Suprapubic skin (tissue), 4 donors: ENCODE results near the gene PCF11. TPM values are rescaled to one million over a fixed set of nuclear protein-coding genes. Genes with fewer than 3 reads are reported as not detected.

ENCODE experiments used
- DNase-seq, 2 donors: peaks; one replicate each; pipeline ENCODE4 v3.0.0-alpha.2; 2019; ENCODE audit warnings: low spot score in 2 of 2
- H3K27ac ChIP-seq: fragments of 200-600 bp; sonication (generic); one replicate; pipeline ENCODE4 v1.5.1; 2019
- H3K27me3 ChIP-seq: fragments of 200-600 bp; sonication (generic); one replicate; pipeline ENCODE4 v1.5.1; 2019
- H3K36me3 ChIP-seq: fragments of 200-600 bp; sonication (generic); one replicate; pipeline ENCODE4 v1.5.1; 2019
- H3K4me1 ChIP-seq: fragments of 200-600 bp; sonication (generic); one replicate; pipeline ENCODE4 v1.5.1; 2019
- H3K4me3 ChIP-seq: fragments of 200-600 bp; sonication (generic); one replicate; pipeline ENCODE4 v1.5.1; 2019; ENCODE audit warnings: mild to moderate bottlenecking
- H3K9me3 ChIP-seq: fragments of 200-600 bp; sonication (generic); one replicate; pipeline ENCODE4 v1.5.1; 2019
- CTCF ChIP-seq, 2 donors: fragments of 200-600 bp in 1 of 2; fragments of 450-650 bp in 1 of 2; sonication (generic) in 1 of 2; IDR thresholded peaks; one replicate each; pipeline ENCODE4 v1.5.1; 2016 to 2019; ENCODE audit warnings: antibody characterized with exemption in 2 of 2, mild to moderate bottlenecking in 1 of 2, moderate library complexity in 1 of 2
- EP300 ChIP-seq: sonication (generic); formaldehyde crosslinking; IDR thresholded peaks from one replicate; pipeline ENCODE4 v1.6.1; 2017; ENCODE audit warnings: antibody characterized with exemption
- POLR2A ChIP-seq, 2 donors: fragments of 450-650 bp; IDR thresholded peaks; one replicate each; pipeline ENCODE4 v1.6.1; 2017; ENCODE audit warnings: antibody characterized with exemption in 2 of 2, mild to moderate bottlenecking in 2 of 2, moderate library complexity in 2 of 2
- POLR2AphosphoS5 ChIP-seq, 3 donors: sonication (generic); formaldehyde crosslinking; IDR thresholded peaks; one replicate each; pipeline ENCODE4 v1.6.1; 2017; ENCODE audit warnings: antibody characterized with exemption in 3 of 3
- WGBS: methylation state at CpG from one replicate; pipeline ENCODE4 v1.1.5; 2018; 5-methylcytosine and 5-hydroxymethylcytosine counted together
- total RNA-seq, 4 donors: library from RNA; depleted of rRNA; stranded (reverse); fragments of >200 nt; gene quantifications; one replicate each; pipeline ENCODE4 v1.1.0, GENCODE V29; 2016

The PCF11 gene
- total RNA-seq, 4 donors from 2014 or later = 89.1 to 185 (median 117) TPM

- 75% methylated on average over 2 of the region's 2 CpGs for WGBS
- Histone ChIP-seq H3K4me3 (peak overlapping the region; percentile 7), H3K27me3 (no peaks in the 10 kb centered on the region), H3K4me1 (peaks cover 51% of the 10 kb centered on the region), H3K36me3 (peaks cover 66% of the 10 kb centered on the region), H3K9me3 (no peaks in the 10 kb centered on the region), H3K27ac (no peak overlapping the region)
- TF ChIP-seq CTCF (IDR thresholded peaks at IDR 0.05) (no peak), POLR2AphosphoS5 (IDR thresholded peaks at IDR 0.05) (no peak), POLR2A (IDR thresholded peaks at IDR 0.05) (no peak)
- no peak for DNase-seq
Observed at GRCh38 chr11:83170865-83171264, 13.9 kb downstream of the PCF11 start.

- DNase-seq = no peak
- TF ChIP-seq EP300 (no peak), POLR2A (IDR thresholded peaks at IDR 0.05) (no peak), POLR2AphosphoS5 (IDR thresholded peaks at IDR 0.05) (no peak), CTCF (IDR thresholded peaks at IDR 0.05) (no peak)
- H3K27me3 ChIP-seq = no peaks in the 10 kb centered on the region
- no peak overlapping the region for H3K27ac ChIP-seq
- H3K4me3 ChIP-seq = peak overlapping the region; percentile 7
- H3K4me1 ChIP-seq = peaks cover 51% of the 10 kb centered on the region
- H3K9me3 ChIP-seq = no peaks in the 10 kb centered on the region
- 85% methylated on average over 4 of the region's 4 CpGs for WGBS
- peaks cover 66% of the 10 kb centered on the region for H3K36me3 ChIP-seq
Observed at GRCh38 chr11:83172551-83172950, 15.6 kb downstream of the PCF11 start.

- peaks cover 48% of the 10 kb centered on the region for H3K4me1 ChIP-seq
- H3K27me3 ChIP-seq = no peaks in the 10 kb centered on the region
- H3K27ac ChIP-seq = no peak overlapping the region
- peaks cover 66% of the 10 kb centered on the region for H3K36me3 ChIP-seq
- TF ChIP-seq EP300 = no peak
- TF ChIP-seq POLR2A (IDR thresholded peaks at IDR 0.05) = no peak
- H3K4me3 ChIP-seq = no peak overlapping the region
- H3K9me3 ChIP-seq = no peaks in the 10 kb centered on the region
- no peak for DNase-seq
Observed at GRCh38 chr11:83174008-83174407, 17.1 kb downstream of the PCF11 start.

- WGBS = 79% methylated on average over 1 of the region's 1 CpG
- peaks cover 72% of the 10 kb centered on the region for H3K36me3 ChIP-seq
Observed at GRCh38 chr11:83175815-83176214, 18.9 kb downstream of the PCF11 start.

GRCh38 chr11:83181815-83182214 lies 24.9 kb downstream of the PCF11 start:
- peaks cover 97% of the 10 kb centered on the region for H3K36me3 ChIP-seq
- no peak for TF ChIP-seq POLR2A (IDR thresholded peaks at IDR 0.05)
- no peak for TF ChIP-seq POLR2AphosphoS5 (IDR thresholded peaks at IDR 0.05)
- no peak for TF ChIP-seq EP300
- TF ChIP-seq CTCF (IDR thresholded peaks at IDR 0.05) = no peak

More at GRCh38 chr11:83175815-83176214, 18.9 kb downstream of the PCF11 start:
- DNase-seq = no peak
- Histone ChIP-seq H3K27me3 (no peaks in the 10 kb centered on the region), H3K4me1 (peaks cover 32% of the 10 kb centered on the region), H3K27ac (no peak overlapping the region), H3K9me3 (no peaks in the 10 kb centered on the region), H3K4me3 (no peak overlapping the region)
- TF ChIP-seq POLR2AphosphoS5 (IDR thresholded peaks at IDR 0.05) = no peak

GRCh38 chr11:83185767-83186166 lies 28.8 kb downstream of the PCF11 start:
- H3K27me3 ChIP-seq = no peaks in the 10 kb centered on the region
- H3K4me3 ChIP-seq = no peak overlapping the region
- H3K9me3 ChIP-seq = no peaks in the 10 kb centered on the region
- no peak overlapping the region for H3K27ac ChIP-seq
- 84% methylated on average over 1 of the region's 1 CpG for WGBS
- no peaks in the 10 kb centered on the region for H3K4me1 ChIP-seq
- peaks cover 80% of the 10 kb centered on the region for H3K36me3 ChIP-seq
- TF ChIP-seq EP300 (no peak), CTCF (IDR thresholded peaks at IDR 0.05) (no peak), POLR2AphosphoS5 (IDR thresholded peaks at IDR 0.05) (no peak), POLR2A (IDR thresholded peaks at IDR 0.05) (no peak)
- no peak for DNase-seq

More at GRCh38 chr11:83181815-83182214, 24.9 kb downstream of the PCF11 start:
- H3K4me3 ChIP-seq = no peak overlapping the region
- no peaks in the 10 kb centered on the region for H3K4me1 ChIP-seq
- H3K27ac ChIP-seq = no peak overlapping the region
- H3K9me3 ChIP-seq = no peaks in the 10 kb centered on the region
- 50% methylated on average over 2 of the region's 2 CpGs for WGBS
- H3K27me3 ChIP-seq = no peaks in the 10 kb centered on the region
- no peak for DNase-seq
